ENCODE results near the gene GNAS. TPM values are rescaled to one million over a fixed set of nuclear protein-coding genes. Genes with fewer than 3 reads are reported as not detected.

Gene GNAS
- total RNA-seq, 2 donors from 2014 or later = 1,246 to 1,267 TPM

GRCh38 chr20:58886546-58886945 is 34.0 kb downstream of the GNAS start:
- TF ChIP-seq CTCF (conservative IDR thresholded peaks at IDR 0.05) = no peak
- H3K9me3 Mint-ChIP-seq = no peaks in the 10 kb centered on the region
- Histone ChIP-seq H3K36me3 (ENCODE audit: control insufficient read depth, insufficient read depth, low read length) (no peaks in the 10 kb centered on the region), H3K9ac (ENCODE audit: extremely low read depth, low read length, poor library complexity, severe bottlenecking) (no peak overlapping the region), H3K4me1 (ENCODE audit: control insufficient read depth, insufficient read depth, low read length) (no peaks in the 10 kb centered on the region), H3K27ac (ENCODE audit: low read depth, low read length) (no peak overlapping the region), H3K27me3 (ENCODE audit: control insufficient read depth, insufficient read depth, low read length, poor library complexity, severe bottlenecking) (no peaks in the 10 kb centered on the region), H3K9me3 (ENCODE audit: control insufficient read depth, low read length) (no peaks in the 10 kb centered on the region), H3K4me3 (ENCODE audit: low read length) (no peak overlapping the region)
- peaks cover 21% of the 10 kb centered on the region for H3K27me3 Mint-ChIP-seq (ENCODE audit: insufficient read depth)
- peaks cover 15% of the 10 kb centered on the region for H3K4me1 Mint-ChIP-seq
- DNase-seq = no peak
- H3K36me3 Mint-ChIP-seq (ENCODE audit: low read depth) = no peaks in the 10 kb centered on the region
- no peak overlapping the region for H3K4me3 Mint-ChIP-seq
- H3K27ac Mint-ChIP-seq = no peak overlapping the region

GRCh38 chr20:58888103-58888502 is 35.6 kb downstream of the GNAS start:
- Mint-ChIP-seq H3K27me3 (ENCODE audit: insufficient read depth) (peaks cover 7% of the 10 kb centered on the region), H3K4me1 (peaks cover 9% of the 10 kb centered on the region), H3K27ac (peak overlapping the region; percentile 93), H3K9me3 (no peaks in the 10 kb centered on the region), H3K4me3 (peak overlapping the region; percentile 90), H3K36me3 (ENCODE audit: low read depth) (no peaks in the 10 kb centered on the region)
- H3K36me3 ChIP-seq (ENCODE audit: control insufficient read depth, insufficient read depth, low read length) = no peaks in the 10 kb centered on the region
- no peaks in the 10 kb centered on the region for H3K9me3 ChIP-seq (ENCODE audit: control insufficient read depth, low read length)
- H3K4me1 ChIP-seq (ENCODE audit: control insufficient read depth, insufficient read depth, low read length) = no peaks in the 10 kb centered on the region
- no peak overlapping the region for H3K27ac ChIP-seq (ENCODE audit: low read depth, low read length)
- H3K27me3 ChIP-seq (ENCODE audit: control insufficient read depth, insufficient read depth, low read length, poor library complexity, severe bottlenecking) = no peaks in the 10 kb centered on the region
- peak overlapping the region; percentile 73 for H3K9ac ChIP-seq (ENCODE audit: extremely low read depth, low read length, poor library complexity, severe bottlenecking)
- WGBS, 2 experiments (ENCODE audit: insufficient coverage in 1 of 2, insufficient read length in 1 of 2) = 62 to 76% methylated on average over 11 to 12 of the region's 12 CpGs
- peak overlapping the region; percentile 88 for H3K4me3 ChIP-seq (ENCODE audit: low read length)
- no peak for DNase-seq
- no peak for TF ChIP-seq CTCF (conservative IDR thresholded peaks at IDR 0.05)

- H3K27ac ChIP-seq (ENCODE audit: low read depth, low read length) = no peak overlapping the region
- Mint-ChIP-seq H3K4me3 (peak overlapping the region; percentile 90), H3K4me1 (peaks cover 8% of the 10 kb centered on the region), H3K9me3 (no peaks in the 10 kb centered on the region), H3K27ac (peak overlapping the region; percentile 93), H3K27me3 (ENCODE audit: insufficient read depth) (peaks cover 2% of the 10 kb centered on the region), H3K36me3 (ENCODE audit: low read depth) (no peaks in the 10 kb centered on the region)
- peak overlapping the region; percentile 88 for H3K4me3 ChIP-seq (ENCODE audit: low read length)
- 15 to 38% methylated on average over 30 to 101 of the region's 101 CpGs for WGBS, 2 experiments (ENCODE audit: insufficient coverage in 1 of 2, insufficient read length in 1 of 2)
- peak overlapping the region; percentile 73 for H3K9ac ChIP-seq (ENCODE audit: extremely low read depth, low read length, poor library complexity, severe bottlenecking)
- peaks cover 4% of the 10 kb centered on the region for H3K4me1 ChIP-seq (ENCODE audit: control insufficient read depth, insufficient read depth, low read length)
- H3K36me3 ChIP-seq (ENCODE audit: control insufficient read depth, insufficient read depth, low read length) = no peaks in the 10 kb centered on the region
- peak; percentile 95 for DNase-seq
- no peak for TF ChIP-seq CTCF (conservative IDR thresholded peaks at IDR 0.05)
- no peaks in the 10 kb centered on the region for H3K27me3 ChIP-seq (ENCODE audit: control insufficient read depth, insufficient read depth, low read length, poor library complexity, severe bottlenecking)
- H3K9me3 ChIP-seq (ENCODE audit: control insufficient read depth, low read length) = no peaks in the 10 kb centered on the region
Measured at GRCh38 chr20:58888521-58889333, 36.2 kb downstream of the GNAS start.
